NCI-H345 treated with DMSO at 0.1 percent for 48 hours (cell line): ENCODE results near the gene SLC17A9.
"Not testable (repeated sequence)": the region's sequence is repeated elsewhere in the genome, so short reads cannot be mapped to it uniquely, and the experiment has no call there.

ENCODE experiments used
- DNase-seq: peaks from one replicate; lab custom pipeline; 2025; ENCODE audit not compliant: unreplicated experiment; lab: John Stamatoyannopoulos, UW

Gene SLC17A9

DNA sequence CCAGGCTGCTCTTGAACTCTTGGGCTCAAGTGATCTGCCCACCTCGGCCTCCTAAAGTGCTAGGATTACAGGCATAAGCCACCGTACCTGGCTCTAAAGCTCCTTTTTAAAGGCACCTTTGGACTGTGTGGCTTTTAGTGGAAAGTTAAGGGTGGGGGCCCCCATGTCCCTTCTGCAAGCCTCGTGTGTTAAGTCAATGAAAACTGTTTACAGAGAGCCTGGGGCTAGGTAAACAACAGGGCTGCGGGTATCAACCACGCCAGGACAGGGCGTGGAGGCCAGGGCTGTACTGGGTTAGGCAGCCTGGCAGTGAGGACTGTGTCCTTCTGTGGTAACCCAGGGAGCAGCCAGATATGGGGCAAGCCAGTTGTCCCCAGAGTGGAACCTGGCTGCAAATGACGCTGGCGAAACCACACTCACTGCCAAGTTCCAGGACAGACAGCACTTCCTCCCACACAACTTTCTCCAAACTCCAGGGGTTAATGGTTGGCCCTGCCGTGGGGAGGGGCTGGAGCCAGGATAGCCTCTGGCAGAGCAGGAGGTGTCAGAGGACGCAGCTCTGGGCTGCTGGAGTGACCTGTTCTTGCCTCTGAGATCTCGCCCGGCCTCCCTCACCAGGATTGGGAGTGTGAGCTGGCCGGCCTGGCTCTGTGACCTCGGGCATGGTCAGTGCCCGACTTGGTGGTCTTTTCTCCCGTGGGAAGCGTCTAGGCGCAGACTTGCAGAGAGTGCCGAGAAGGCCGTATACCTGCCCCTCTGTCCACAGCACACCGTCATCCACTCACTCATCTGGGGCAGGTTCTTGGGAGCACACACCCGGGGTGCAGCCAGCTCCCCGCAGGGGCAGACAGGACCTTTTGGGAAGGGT is 3.2 kb downstream of the SLC17A9 start:
- DNase-seq, result no peak

DNA sequence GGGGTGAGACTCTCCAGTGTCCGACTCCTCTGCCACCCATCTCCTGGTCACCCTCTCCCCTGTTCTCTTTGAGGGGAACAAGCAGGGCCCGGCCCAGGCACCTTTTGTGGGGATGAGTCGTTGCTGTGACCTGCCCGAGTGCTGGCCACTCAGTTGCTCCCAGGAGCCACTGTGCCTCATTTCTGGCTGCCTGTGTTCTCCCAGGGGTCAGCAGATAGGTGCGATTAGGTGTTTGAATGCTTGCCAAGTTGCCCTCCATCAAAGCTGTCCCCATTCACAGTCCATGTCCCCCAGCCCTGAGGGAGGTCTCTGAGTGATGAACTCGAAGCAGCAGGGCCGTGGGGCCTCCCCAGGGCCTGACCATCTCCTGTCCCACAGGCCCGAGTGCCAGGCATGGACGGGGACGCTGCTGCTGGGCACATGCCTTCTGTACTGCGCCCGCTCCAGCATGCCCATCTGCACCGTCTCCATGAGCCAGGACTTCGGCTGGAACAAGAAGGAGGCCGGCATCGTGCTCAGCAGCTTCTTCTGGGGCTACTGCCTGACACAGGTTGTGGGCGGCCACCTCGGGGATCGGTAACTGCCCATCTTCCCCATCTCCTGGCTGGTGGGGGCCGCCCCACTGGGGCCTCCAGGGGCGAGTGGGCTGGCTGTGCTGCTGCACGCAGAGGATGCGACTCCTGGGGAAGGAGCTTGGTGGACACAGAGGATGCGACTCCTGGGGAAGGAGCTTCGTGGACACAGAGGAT is 4.1 kb downstream of the SLC17A9 start:
- no peak for DNase-seq

DNA sequence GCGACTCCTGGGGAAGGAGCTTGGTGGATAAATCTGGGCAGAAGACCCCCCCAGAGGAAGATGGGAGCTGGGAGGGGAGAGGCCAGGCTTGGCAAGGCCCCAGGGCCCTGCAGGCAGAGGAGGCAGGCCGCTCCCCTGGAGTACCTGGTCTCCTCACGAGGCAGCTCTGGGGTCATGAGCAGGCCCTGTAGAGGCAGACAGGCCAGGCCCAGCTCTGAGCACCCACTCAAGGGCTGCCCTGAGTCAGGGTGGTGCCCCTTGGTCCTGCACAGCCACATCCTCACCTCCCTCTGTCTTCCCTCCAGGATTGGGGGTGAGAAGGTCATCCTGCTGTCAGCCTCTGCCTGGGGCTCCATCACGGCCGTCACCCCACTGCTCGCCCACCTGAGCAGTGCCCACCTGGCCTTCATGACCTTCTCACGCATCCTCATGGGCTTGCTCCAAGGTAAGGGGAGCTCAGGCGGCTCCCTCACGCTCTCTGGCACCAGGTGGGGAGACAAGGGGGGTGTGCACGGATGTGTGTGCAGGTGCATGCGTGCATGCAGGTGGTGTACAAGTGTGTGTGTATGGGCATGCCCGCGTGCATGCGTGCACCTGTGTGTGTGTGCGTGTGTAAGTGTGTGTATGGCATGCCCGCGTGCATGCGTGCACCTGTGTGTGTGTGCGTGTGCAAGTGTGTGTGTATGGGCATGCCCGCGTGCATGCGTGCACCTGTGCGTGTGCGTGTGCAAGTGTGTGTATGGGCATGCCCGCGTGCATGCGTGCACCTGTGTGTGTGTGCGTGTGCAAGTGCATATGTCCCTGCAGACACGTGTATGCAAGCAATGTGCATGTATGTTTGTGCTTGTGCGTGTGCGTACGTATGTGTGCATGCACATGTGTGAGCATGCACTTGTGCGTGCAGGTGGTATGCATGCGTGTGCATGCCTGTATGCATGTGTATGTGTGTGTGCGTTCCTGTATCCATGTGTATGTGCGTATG is 4.9 kb downstream of the SLC17A9 start:
- no peak for DNase-seq

DNA sequence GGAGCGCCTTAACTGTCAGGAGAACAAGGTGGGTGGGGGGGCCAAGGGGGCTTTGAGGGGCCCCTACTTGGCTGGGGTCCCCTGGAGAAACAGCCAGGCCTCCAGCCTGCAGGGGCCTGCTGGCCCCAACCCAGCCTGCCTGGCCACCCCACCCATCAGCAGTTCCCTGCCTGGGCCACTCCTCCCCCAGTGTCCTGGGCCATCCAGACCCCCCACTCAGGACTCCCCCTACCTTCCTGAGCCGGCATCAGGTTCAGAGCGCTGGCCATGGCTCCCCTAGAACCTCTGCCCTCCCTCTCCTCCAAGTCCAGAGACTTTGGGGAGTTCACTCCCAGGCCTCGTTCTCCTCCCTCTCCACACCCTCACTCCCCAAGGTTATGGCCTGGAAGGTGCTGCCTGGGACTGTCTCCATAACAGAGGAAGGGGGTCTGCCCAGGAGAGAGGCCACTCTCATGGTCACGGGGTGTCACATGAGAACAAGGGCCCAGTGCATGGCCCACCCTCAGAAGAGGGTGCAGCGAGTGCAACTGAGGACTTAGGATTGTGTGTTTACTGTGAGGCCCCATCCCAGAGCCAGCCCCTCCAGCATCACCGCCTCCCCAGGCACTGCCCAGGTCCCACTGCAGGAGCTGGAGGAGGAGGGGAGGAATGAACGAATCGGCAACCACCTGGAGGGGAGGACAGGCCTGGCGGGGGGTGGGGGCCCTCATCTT is 6.0 kb downstream of the SLC17A9 start:
- no peak for DNase-seq

DNA sequence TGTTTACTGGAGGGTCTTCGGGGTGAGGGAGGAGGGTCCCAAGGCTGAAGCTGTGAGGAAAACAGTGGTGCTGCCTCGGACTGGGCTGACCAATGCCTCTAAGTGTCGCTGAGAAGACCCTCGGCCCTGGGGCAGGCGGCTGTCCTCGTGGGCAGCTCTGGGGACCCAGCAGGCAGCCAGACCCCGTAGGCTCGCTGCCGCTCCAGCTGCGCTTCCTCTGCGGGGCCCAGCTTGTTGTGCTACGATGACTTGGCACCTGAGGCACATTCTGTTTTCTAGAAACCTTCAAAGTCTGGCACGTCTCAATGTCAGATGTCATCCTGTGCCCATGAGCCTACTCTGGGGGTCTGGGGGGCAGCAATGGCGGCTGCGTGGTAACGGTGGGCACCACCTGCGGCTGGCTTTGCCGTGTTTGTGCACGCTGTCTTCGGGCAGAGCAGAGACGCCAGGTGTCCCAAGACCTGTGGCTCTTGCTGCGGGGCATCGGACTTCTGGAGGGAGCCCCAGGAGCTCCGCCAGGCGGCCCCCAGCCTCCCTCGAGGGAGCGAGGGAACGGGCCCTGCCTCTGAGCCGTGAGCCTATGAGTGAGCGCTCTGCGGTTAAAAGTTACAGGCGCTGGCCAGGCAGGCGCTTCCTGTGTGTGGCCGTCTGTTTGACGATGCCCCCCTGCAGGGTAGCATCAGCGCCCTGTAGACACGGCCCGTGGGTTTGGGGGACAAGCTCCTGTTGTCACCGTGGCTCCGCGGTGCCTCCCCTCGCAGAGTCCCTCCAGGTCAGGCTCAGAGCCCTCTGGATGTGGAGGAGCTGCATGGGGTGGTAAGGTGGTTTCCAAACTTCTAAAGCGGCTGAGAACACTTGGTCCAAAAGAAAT is 6.8 kb downstream of the SLC17A9 start:
- DNase-seq, result no peak

DNA sequence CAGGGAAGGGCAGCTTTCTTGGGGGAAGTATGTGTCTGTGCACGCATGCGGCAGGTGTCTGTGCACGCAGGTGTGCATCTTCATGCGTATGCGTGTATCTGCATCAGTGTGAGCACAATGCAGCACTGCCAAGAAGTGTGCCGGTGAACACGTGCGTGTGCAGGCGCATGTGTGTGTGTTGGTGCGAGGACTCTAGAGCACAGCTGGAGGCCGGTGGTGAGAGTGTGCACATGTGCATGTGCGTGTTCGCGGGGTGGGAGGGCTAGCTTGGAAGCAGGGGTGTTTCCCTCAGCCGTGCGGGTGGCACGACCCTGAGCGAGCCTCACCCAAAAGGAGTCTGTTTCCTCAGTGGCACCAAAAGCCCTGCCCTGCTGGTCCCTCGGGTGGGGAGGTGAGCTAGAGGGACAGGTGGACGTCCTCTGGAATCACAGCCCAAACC is 7.5 kb downstream of the SLC17A9 start:
- no peak for DNase-seq

DNA sequence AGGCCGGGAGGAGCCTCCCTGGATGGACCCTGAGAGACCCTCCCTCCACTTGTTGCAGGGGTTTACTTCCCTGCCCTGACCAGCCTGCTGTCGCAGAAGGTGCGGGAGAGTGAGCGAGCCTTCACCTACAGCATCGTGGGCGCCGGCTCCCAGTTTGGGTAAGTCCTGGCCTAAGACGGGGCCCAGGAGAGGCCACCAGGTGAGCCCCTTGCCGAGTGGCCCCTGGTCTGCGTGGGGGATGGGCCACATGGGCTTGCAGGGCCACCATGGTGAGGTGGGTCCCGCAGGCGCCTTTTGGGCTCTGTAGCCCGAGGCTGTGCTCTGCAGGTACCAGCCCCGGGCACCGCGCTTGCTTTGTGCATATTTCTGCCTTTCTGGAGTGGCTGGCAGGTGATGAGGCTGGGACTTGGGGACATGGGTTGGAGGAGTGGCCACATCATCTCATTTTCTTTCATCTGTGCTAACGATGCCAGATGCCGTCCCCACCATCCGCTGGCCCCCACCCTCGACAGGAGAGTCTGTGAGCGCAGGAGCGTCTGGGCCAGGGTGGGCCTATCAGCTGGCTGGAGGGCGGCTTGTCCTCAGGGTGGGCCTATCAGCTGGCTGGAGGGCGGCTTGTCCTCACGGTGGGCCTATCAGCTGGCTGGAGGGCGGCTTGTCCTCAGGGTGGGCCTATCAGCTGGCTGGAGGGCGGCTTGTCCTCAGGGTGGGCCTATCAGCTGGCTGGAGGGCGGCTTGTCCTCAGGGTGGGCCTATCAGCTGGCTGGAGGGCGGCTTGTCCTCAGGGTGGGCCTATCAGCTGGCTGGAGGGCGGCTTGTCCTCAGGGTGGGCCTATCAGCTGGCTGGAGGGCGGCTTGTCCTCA is 8.2 kb downstream of the SLC17A9 start:
- DNase-seq, result not testable (repeated sequence)

DNA sequence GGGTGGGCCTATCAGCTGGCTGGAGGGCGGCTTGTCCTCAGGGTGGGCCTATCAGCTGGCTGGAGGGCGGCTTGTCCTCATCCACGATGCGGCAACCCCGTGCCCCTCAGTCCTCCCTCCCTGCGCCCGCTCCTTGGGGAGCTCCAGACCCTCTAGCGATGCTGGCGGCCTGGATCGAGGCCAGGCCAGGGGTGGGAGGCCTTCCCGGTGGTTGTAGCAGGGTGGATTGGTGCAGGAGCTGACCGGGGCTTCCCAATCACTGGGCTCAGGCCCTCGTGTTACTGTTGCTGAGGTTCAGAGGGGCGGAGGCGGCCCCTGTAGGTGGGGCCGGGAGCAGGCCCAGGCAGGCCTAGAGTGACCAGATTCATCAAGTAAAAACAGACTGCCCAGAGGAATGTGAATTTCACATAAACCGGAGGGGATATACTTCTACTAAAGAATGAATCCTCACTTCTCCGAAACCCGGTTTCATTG is 8.8 kb downstream of the SLC17A9 start:
- DNase-seq, result no peak

DNA sequence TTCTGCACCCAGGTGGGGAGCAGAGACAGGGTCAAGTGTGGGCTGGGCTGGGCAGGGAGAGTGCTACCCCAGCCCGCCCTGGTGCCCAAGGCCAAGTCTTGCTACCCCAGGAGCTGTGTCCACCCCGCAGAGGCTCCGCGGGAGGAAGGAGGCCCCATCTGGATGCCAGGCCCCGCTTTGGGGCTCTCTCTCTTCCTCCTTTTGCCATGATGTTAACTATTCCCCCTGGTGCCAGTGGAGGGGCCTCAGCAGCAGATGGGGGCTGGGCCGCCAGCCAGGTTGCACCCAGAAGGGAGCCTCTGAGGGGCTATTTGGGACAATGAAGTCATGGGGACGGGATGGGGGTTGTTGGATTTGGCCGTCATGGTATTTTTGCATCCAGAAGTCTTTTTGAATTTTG is 9.3 kb downstream of the SLC17A9 start:
- no peak for DNase-seq

DNA sequence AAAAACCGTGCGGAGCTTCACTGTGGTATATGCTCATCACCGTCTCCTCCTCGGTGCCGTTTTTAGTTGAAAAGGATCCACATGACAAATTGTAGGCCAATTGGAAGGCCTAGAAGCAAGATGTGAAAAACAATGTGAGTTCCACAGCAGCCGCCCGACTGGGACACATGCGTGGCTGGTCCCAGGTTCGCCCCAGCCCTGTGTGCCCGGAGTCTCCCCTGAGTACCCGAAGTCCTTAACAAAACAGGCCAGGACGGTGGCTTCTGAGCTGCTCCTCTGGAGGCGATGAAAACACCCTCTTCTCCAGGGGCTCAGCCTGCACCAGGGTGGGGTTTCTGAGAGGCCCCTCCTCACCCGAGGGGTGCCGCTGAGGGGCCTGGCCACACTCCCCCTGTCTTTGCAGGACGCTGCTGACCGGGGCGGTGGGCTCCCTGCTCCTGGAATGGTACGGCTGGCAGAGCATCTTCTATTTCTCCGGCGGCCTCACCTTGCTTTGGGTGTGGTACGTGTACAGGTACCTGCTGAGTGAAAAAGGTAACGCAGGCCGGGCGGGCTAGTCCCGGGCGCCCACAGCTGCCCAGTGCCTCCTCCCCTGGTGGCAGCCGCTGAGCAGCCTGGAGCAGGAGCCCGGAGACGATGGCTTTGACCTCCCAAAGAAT is 9.8 kb downstream of the SLC17A9 start:
- DNase-seq, result no peak

DNA sequence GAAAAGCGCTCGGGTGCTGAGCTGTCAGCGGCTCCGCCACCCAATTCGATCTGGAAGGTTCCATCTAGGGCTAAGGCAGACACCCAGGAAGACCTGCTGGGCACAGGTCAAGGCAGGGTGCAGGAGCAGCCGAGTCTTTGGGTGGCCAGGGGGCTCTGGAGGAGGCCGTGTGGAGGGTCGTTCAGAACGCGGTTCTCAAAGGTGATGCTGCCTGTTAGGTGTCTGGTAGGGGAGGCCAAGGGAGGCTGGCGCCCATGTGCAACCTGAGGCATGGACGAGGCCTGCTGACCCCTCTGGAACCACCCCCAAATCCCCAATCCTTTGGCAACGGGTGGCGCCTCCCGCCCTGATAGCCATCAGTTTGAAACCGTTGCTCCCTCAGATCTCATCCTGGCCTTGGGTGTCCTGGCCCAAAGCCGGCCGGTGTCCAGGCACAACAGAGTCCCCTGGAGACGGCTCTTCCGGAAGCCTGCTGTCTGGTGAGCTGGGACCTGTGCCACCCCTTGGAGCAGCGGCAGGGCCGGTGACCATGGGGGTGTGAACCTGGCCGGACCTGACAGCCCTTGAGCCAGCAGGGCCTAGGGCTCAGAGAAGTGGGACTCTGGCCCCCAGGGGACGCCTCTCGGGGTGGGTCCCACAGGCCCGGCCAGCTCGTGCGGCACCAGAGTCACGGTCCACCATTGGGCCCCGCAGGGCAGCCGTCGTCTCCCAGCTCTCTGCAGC is 10.5 kb downstream of the SLC17A9 start:
- no peak for DNase-seq

DNA sequence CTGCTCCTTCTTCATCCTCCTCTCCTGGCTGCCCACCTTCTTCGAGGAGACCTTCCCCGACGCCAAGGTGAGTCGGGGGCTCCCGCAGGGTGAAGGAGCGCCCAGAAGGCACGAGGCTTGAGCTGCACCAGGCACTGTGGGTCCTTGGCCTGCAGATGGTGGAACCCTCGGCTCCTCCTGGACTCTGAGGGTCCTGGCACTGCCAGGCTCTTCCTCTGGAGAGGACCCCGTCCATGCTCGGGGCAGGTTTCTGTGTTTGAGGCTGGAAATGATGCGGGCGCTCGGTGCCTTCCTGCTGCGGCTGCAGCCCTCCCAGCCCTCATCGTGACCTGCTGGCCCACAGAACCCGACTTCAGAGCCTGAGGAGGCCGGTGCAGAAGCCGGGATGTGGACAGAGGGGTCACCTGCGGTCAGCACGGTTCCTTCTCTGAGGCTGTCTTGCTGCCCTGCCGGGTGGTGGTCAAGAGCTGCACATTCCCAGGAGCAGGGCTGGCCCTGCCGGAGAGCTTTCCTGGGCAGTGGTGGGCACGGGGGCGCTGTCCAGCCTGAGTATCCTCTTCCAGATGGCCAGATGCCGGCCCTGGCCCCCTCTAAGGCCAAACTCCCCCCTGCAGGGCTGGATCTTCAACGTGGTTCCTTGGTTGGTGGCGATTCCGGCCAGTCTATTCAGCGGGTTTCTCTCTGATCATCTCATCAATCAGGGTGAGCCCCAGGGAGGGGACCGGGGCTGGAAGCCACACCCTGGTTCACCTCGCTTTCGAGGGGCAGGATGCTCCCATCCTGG is 11.3 kb downstream of the SLC17A9 start:
- no peak for DNase-seq

DNA sequence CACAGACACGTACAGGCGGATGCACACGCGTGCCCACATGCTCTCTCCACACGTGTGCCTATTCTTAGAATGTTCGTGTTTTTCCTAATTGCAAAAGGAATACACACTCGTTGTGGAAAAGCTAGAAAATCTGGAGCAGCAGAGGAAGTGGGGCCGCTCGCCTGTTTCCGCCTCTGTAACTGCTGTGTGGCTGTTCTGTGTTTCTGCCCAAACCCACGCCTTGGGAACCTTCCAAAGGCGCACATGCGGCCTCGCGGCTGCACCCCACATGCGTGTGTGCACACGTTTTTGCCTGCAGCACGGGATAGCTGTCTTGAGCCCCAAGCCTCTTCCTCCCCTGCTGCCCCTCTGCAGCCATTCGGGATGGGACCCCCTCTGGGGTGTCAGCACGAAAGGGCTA is 12.2 kb downstream of the SLC17A9 start:
- DNase-seq, result no peak

DNA sequence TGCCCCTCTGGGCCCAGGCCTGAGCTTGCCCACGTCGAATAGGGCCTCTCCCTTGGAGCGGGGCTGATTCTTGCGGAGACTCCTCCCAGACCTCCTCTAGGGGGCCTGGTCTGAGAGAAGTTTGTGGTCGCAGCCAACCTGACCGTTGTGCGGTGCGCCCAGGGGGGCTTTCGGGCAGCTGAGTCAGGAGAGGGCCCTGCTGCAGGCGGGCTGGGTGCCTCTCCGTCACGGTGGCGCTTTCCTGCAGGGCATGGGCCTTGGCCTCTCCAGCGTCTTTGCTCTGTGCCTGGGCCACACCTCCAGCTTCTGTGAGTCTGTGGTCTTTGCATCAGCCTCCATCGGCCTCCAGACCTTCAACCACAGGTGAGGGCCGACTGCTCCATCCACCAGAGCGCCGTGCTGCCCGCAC is 12.9 kb downstream of the SLC17A9 start:
- no peak for DNase-seq

DNA sequence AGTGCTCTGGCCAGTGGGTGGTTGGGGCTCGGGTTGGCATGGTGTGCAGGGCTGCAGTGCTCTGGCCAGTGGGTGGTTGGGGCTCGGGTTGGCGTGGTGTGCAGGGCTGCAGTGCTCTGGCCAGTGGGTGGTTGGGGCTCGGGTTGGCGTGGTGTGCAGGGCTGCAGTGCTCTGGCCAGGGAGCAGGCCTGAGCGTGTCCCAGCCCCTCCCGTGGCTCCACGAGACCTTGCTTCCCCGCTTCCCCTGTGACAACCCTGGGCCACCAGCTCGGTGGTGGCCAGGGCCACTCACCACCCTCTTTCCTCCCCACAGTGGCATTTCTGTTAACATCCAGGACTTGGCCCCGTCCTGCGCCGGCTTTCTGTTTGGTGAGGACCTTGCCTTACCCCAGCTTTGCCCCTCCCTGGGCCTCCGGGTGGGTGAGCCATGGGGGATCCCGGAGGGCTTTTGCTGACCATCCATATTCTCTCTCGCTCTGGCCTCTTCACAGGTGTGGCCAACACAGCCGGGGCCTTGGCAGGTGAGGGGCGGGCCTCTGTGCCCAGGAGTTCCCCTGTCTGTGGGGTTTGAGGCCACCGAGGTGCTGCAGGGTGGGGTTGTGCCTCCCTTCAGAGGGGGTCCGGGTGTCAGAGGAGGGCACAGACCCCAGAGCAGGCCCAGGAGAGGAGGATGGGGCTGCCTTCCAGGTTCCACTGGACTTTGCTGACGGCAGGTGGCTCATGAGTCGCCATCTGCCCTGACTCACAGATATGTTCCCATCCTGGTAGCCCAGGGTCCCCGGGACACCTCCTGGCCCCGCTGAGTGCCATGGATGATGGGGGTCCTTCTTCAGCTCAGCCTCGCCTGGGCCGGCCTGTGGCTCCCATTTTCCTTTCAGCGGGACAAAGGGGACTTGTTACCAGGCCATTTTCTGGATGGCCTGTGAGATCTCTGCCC is 14.0 kb downstream of the SLC17A9 start:
- no peak for DNase-seq

DNA sequence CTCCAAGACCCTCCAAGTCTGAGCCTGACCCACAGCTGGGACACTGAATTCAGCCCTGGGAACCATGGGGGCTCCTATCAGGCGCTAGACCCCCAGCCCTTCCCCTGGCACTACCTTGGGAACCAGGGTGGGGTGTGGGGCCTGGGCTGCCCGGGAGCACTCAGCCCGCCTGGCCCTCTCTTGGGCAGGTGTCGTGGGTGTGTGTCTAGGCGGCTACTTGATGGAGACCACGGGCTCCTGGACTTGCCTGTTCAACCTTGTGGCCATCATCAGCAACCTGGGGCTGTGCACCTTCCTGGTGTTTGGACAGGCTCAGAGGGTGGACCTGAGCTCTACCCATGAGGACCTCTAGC is 14.6 kb downstream of the SLC17A9 start:
- DNase-seq, result no peak
